ENCODE data around the gene PMF1. TPM values are rescaled to one million over a fixed set of nuclear protein-coding genes. Genes with fewer than 3 reads are reported as not detected.

The PMF1 gene
- total RNA-seq, 1 experiment from 2014 or later = 59.0 TPM

DNA sequence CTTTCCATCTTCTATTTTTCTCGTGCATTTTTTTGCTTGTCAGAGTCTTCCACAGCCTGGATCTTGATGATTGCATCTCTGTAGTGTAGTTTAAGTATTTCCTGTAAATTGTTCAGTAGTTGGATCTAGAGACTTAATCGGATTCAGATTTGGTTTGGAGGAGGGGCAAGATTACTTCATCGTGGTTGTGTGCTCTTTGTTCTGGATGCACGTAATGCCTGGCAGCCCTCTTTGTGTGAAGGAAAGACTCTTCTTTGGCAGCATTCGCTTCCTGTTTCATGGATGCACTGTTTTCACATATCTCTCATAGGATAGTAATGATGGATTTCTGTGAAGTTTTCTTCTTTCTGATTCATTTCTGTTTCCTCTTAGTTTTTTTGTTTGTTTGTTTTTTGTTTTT, 45.3 kb upstream of the PMF1 start:
- H3K27ac Mint-ChIP-seq (ENCODE audit: unreplicated experiment) = no peak overlapping the region
- H3K9me3 Mint-ChIP-seq (ENCODE audit: low read depth, unreplicated experiment) = no peaks in the 10 kb centered on the region
- intact Hi-C loops (cut with micrococcal nuclease; ENCODE audit: unreplicated experiment) = no loop called here
- DNase-seq = no peak
- no peaks in the 10 kb centered on the region for H3K4me1 Mint-ChIP-seq (ENCODE audit: low read depth, unreplicated experiment)
- BruUV-seq (replicated peaks) = no TSS peak
- no peak overlapping the region for H3K4me3 Mint-ChIP-seq (ENCODE audit: low read depth, unreplicated experiment)
- no peaks in the 10 kb centered on the region for H3K27me3 Mint-ChIP-seq (ENCODE audit: unreplicated experiment)
- CTCF ChIA-PET = interaction anchor here (0.6 kb wide), 1 partner anchor 8 kb away, joined by 3 read pairs; no protein-coding TSS in a partner anchor
- TF ChIP-seq, protein P1, sequence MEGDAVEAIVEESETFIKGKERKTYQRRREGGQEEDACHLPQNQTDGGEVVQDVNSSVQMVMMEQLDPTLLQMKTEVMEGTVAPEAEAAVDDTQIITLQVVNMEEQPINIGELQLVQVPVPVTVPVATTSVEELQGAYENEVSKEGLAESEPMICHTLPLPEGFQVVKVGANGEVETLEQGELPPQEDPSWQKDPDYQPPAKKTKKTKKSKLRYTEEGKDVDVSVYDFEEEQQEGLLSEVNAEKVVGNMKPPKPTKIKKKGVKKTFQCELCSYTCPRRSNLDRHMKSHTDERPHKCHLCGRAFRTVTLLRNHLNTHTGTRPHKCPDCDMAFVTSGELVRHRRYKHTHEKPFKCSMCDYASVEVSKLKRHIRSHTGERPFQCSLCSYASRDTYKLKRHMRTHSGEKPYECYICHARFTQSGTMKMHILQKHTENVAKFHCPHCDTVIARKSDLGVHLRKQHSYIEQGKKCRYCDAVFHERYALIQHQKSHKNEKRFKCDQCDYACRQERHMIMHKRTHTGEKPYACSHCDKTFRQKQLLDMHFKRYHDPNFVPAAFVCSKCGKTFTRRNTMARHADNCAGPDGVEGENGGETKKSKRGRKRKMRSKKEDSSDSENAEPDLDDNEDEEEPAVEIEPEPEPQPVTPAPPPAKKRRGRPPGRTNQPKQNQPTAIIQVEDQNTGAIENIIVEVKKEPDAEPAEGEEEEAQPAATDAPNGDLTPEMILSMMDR (IDR thresholded peaks at IDR 0.05; ENCODE audit: unreplicated experiment) = no peak
- H3K36me3 Mint-ChIP-seq (ENCODE audit: insufficient read depth, unreplicated experiment) = no peaks in the 10 kb centered on the region

DNA sequence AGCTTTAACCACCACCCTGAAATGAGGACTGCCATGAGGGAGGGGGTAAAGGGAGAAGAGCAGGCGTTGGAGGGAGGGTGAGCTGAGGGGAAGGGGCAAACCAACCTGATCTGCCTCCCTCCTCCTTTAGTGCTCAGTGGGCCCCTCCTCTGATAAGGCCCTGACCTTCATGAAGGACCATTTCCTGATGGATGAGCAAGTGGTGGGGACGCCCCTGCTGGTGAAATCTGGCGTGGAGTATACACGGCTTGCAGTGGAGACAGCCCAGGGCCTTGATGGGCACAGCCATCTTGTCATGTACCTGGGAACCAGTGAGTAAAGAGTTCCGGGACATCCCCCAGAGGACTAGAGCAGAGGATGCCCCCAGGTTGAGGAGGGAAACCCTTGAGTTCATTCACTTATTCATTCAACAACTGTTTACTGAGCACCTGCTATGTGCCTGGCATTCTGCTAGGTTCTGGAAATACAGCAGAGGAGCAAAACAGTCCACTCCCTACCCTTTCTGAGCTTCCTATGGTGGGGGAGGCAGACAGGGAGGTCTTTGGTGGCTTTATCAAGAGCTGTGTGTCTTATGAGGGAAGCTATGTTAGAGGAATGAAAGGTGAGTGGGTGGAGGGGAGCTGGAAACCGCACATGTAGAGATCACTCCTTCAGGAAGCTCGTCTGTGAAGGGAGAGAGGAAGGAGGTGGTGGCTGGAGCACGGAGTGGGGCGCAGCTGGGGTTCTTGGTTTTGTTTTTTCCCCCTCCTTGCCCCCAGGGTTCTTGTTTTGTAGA, 39.9 kb upstream of the PMF1 start:
- Mint-ChIP-seq H3K4me3 (ENCODE audit: low read depth, unreplicated experiment) (no peak overlapping the region), H3K27me3 (ENCODE audit: unreplicated experiment) (peaks cover 27% of the 10 kb centered on the region), H3K4me1 (ENCODE audit: low read depth, unreplicated experiment) (peaks cover under 1% of the 10 kb centered on the region), H3K27ac (ENCODE audit: unreplicated experiment) (no peak overlapping the region), H3K9me3 (ENCODE audit: low read depth, unreplicated experiment) (no peaks in the 10 kb centered on the region), H3K36me3 (ENCODE audit: insufficient read depth, unreplicated experiment) (no peaks in the 10 kb centered on the region)
- DNase-seq = no peak
- CTCF ChIA-PET = no interaction called here
- TF ChIP-seq, protein P1 (IDR thresholded peaks at IDR 0.05; ENCODE audit: unreplicated experiment) = no peak
- BruUV-seq (replicated peaks) = no TSS peak
- intact Hi-C loops (cut with micrococcal nuclease; ENCODE audit: unreplicated experiment) = no loop called here

DNA sequence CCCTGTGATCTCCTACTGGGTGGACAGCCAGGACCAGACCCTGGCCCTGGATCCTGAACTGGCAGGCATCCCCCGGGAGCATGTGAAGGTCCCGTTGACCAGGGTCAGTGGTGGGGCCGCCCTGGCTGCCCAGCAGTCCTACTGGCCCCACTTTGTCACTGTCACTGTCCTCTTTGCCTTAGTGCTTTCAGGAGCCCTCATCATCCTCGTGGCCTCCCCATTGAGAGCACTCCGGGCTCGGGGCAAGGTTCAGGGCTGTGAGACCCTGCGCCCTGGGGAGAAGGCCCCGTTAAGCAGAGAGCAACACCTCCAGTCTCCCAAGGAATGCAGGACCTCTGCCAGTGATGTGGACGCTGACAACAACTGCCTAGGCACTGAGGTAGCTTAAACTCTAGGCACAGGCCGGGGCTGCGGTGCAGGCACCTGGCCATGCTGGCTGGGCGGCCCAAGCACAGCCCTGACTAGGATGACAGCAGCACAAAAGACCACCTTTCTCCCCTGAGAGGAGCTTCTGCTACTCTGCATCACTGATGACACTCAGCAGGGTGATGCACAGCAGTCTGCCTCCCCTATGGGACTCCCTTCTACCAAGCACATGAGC, 36.1 kb upstream of the PMF1 start:
- H3K27ac Mint-ChIP-seq (ENCODE audit: unreplicated experiment) = no peak overlapping the region
- CTCF ChIA-PET = interaction anchor here (0.6 kb wide), 1 partner anchor 557 kb away, joined by 5 read pairs; no protein-coding TSS in a partner anchor
- TF ChIP-seq, protein P1 (IDR thresholded peaks at IDR 0.05; ENCODE audit: unreplicated experiment) = no peak
- DNase-seq = no peak
- BruUV-seq (replicated peaks) = no TSS peak
- peaks cover 27% of the 10 kb centered on the region for H3K27me3 Mint-ChIP-seq (ENCODE audit: unreplicated experiment)
- intact Hi-C loops (cut with micrococcal nuclease; ENCODE audit: unreplicated experiment) = no loop called here
- H3K36me3 Mint-ChIP-seq (ENCODE audit: insufficient read depth, unreplicated experiment) = no peaks in the 10 kb centered on the region
- H3K4me1 Mint-ChIP-seq (ENCODE audit: low read depth, unreplicated experiment) = peaks cover 19% of the 10 kb centered on the region
- H3K4me3 Mint-ChIP-seq (ENCODE audit: low read depth, unreplicated experiment) = no peak overlapping the region
- no peaks in the 10 kb centered on the region for H3K9me3 Mint-ChIP-seq (ENCODE audit: low read depth, unreplicated experiment)

DNA sequence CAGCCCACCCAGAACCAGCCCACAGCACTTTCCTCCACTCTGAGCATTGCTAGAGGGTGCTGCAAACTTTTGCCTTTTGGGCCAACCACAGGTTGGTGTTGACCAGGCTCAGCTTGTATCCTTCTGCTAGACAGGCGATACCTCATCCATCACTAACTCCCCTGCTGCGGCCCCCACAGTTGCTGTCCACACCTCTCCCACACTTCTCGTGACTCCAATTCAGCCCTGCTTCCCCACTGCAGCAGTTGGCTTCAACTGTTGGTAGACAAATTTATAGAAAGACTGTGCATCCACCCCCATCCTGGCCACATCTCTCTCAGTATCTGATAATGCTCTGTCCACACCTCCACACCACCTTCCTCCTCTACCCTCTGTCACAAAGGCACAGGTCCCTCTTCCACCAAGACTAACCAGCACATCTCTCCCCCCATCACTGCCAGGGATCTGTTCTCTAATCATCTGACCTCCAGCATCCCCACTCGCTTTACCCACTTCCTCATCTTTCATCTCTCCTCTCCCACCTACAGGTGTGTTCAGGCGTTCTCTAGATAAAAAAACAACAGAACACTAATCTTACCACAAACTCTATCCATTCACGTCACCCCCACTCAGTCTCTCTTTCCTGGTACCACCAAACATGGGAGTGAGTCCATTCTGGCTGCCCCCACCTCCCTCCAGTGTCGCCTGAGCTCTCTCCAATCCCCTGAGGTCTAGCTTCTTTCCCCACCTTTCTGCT, 34.7 kb upstream of the PMF1 start:
- Mint-ChIP-seq H3K9me3 (ENCODE audit: low read depth, unreplicated experiment) (no peaks in the 10 kb centered on the region), H3K27ac (ENCODE audit: unreplicated experiment) (no peak overlapping the region), H3K4me1 (ENCODE audit: low read depth, unreplicated experiment) (peaks cover 27% of the 10 kb centered on the region), H3K4me3 (ENCODE audit: low read depth, unreplicated experiment) (no peak overlapping the region), H3K27me3 (ENCODE audit: unreplicated experiment) (peaks cover 23% of the 10 kb centered on the region), H3K36me3 (ENCODE audit: insufficient read depth, unreplicated experiment) (no peaks in the 10 kb centered on the region)
- TF ChIP-seq, protein P1 (IDR thresholded peaks at IDR 0.05; ENCODE audit: unreplicated experiment) = no peak
- intact Hi-C loops (cut with micrococcal nuclease; ENCODE audit: unreplicated experiment) = no loop called here
- CTCF ChIA-PET = interaction anchor here (0.7 kb wide), 1 partner anchor 32 kb away, joined by 5 read pairs; no protein-coding TSS in a partner anchor
- no peak for DNase-seq
- BruUV-seq (replicated peaks) = no TSS peak

Data from Calu3 (cell line).